Fibroblast of lung (primary cell): ENCODE measurements around the gene OLIG2. TPM values are rescaled to one million over a fixed set of nuclear protein-coding genes. Genes with fewer than 3 reads are reported as not detected.

ENCODE experiments used
- DNase-seq, 2 donors: peaks; one replicate each; pipeline versions ENCODE4 v3.0.0 to v3.0.0-alpha.2; 2010; ENCODE audit warnings: low read depth in 2 of 2
- H2AFZ ChIP-seq: 2 replicates; pipeline ENCODE4 v1.5.1; 2012; ENCODE audit warnings: low read length, control low read depth, inconsistent platforms
- H3K27ac ChIP-seq: 2 replicates; pipeline ENCODE4 v1.5.1; 2011; ENCODE audit warnings: low read length, control low read depth; ENCODE audit not compliant: insufficient read depth
- H3K27me3 ChIP-seq: 2 replicates; pipeline ENCODE4 v1.5.1; 2011; ENCODE audit warnings: mild to moderate bottlenecking, low read length; ENCODE audit not compliant: control insufficient read depth, insufficient read depth
- H3K36me3 ChIP-seq: 2 replicates; pipeline ENCODE4 v1.5.1; 2011; ENCODE audit warnings: low read length; ENCODE audit not compliant: control insufficient read depth, insufficient read depth
- H3K4me1 ChIP-seq: 2 replicates; pipeline ENCODE4 v1.5.1; 2011; ENCODE audit warnings: low read length; ENCODE audit not compliant: control insufficient read depth, insufficient read depth; ENCODE audit errors: extremely low read depth
- H3K4me2 ChIP-seq: 2 replicates; pipeline ENCODE4 v1.5.1; 2011; ENCODE audit warnings: low read length, control low read depth; ENCODE audit not compliant: insufficient read depth; ENCODE audit errors: extremely low read depth
- H3K4me3 ChIP-seq, 4 experiments: fragments of 200-600 bp in 1 of 4; sonication (generic) in 1 of 4; replicated peaks in 1 of 4; 2 replicates each; pipeline ENCODE4 v1.5.1; 2011 to 2016; ENCODE audit warnings: low read length in 4 of 4, low read depth in 3 of 4, mild to moderate bottlenecking in 3 of 4, control low read depth in 2 of 4, inconsistent platforms in 1 of 4, mixed read lengths in 1 of 4; ENCODE audit not compliant: insufficient read depth in 1 of 4; ENCODE audit errors: control extremely low read depth in 1 of 4
- H3K79me2 ChIP-seq: 2 replicates; pipeline ENCODE4 v1.5.1; 2012; ENCODE audit warnings: mild to moderate bottlenecking, low read length, inconsistent platforms; ENCODE audit not compliant: control insufficient read depth, insufficient read depth
- H3K9ac ChIP-seq: 2 replicates; pipeline ENCODE4 v1.5.1; 2011; ENCODE audit warnings: mild to moderate bottlenecking, low read length, control low read depth; ENCODE audit not compliant: insufficient read depth
- H3K9me3 ChIP-seq: 2 replicates; pipeline ENCODE4 v1.5.1; 2012; ENCODE audit warnings: low read depth, low read length; ENCODE audit not compliant: control insufficient read depth, insufficient read depth
- H4K20me1 ChIP-seq: 2 replicates; pipeline ENCODE4 v1.5.1; 2011; ENCODE audit warnings: low read length; ENCODE audit not compliant: control insufficient read depth, insufficient read depth; ENCODE audit errors: extremely low read depth
- EZH2 ChIP-seq: IDR thresholded peaks from 2 replicates; pipeline ENCODE4 v1.5.1; 2012; ENCODE audit warnings: low read length, control low read depth, mild to moderate bottlenecking; ENCODE audit errors: missing control alignments
- polyA plus RNA-seq, 2 donors: library from polyadenylated mRNA; depleted of rRNA in 1 of 2; stranded (reverse) in 1 of 2; unstranded in 1 of 2; fragments of >200 nt; gene quantifications; 2 replicates each; pipeline ENCODE4 v1.2.1, GENCODE V29; 2011 to 2012; ENCODE audit warnings: missing spikeins in 1 of 2
- total RNA-seq: library from RNA; depleted of rRNA; stranded (reverse); fragments of >200 nt; gene quantifications from 2 replicates; pipeline ENCODE4 v1.2.1, GENCODE V29; 2014
- TF ChIP-seq, protein P1 (sequence below), 2 donors: IDR thresholded peaks in 1 of 2; conservative IDR thresholded peaks in 1 of 2; 1 replicate in 1 of 2; 2 replicates in 1 of 2; pipeline ENCODE4 v1.5.1; 2011 to 2012; ENCODE audit warnings: low read length in 2 of 2, control low read depth in 1 of 2, inconsistent platforms in 1 of 2, low read depth in 1 of 2, mild to moderate bottlenecking in 1 of 2

The OLIG2 gene
- total and polyA plus RNA-seq, 2 donors (not counting 1 experiment from before 2014, with no cell fraction given): not detected

DNA sequence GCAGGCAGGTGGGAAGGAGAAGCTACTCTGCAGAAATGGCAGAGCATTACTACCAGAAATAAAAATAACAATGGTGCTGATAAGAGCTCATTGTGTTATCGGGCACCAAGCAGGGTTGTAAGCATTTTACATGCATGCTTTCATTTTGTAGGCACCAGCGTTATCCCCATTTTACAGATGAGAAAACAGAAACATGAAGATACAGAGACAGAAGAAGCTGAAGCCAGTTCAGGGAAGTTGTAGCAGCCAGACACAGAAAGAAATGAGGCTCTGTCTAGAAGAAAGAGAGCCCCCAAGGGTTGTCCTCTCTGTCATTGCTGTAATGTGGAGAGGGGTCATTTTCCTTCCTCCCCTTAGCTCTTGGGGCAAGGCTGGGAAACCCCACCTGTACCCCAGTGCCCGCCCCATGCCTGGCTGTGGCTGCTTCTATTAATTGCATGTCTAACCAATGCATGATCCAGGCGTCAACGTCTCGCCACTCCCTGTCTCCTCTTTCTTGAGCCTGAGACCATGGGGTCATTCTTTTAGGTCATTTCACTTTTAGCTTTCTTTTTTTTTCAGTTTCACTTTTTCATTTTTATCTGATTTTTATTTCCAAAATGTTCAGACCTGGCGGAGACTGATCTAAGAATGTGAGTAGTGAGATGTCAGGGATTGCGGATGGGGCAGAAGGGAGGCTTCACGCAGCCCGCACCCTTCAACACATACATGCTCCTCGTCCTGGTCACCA lies 51.0 kb downstream of the OLIG2 start:
- Histone ChIP-seq H3K4me2 (no peak overlapping the region), H4K20me1 (no peaks in the 10 kb centered on the region), H3K36me3 (no peaks in the 10 kb centered on the region), H3K27ac (no peak overlapping the region), H3K4me1 (no peaks in the 10 kb centered on the region), H2AFZ (no peak overlapping the region), H3K9ac (no peak overlapping the region), H3K9me3 (no peaks in the 10 kb centered on the region), H3K79me2 (no peaks in the 10 kb centered on the region), H3K4me3 (no peak overlapping the region), H3K27me3 (peaks cover 29% of the 10 kb centered on the region)
- TF ChIP-seq, protein P1, sequence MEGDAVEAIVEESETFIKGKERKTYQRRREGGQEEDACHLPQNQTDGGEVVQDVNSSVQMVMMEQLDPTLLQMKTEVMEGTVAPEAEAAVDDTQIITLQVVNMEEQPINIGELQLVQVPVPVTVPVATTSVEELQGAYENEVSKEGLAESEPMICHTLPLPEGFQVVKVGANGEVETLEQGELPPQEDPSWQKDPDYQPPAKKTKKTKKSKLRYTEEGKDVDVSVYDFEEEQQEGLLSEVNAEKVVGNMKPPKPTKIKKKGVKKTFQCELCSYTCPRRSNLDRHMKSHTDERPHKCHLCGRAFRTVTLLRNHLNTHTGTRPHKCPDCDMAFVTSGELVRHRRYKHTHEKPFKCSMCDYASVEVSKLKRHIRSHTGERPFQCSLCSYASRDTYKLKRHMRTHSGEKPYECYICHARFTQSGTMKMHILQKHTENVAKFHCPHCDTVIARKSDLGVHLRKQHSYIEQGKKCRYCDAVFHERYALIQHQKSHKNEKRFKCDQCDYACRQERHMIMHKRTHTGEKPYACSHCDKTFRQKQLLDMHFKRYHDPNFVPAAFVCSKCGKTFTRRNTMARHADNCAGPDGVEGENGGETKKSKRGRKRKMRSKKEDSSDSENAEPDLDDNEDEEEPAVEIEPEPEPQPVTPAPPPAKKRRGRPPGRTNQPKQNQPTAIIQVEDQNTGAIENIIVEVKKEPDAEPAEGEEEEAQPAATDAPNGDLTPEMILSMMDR (conservative IDR thresholded peaks at IDR 0.05 in 1 of 2, IDR thresholded peaks at IDR 0.05 in 1 of 2; ENCODE audit: low read depth in 1 of 2, low read length in 2 of 2): no peak
- TF ChIP-seq EZH2: no peak
- DNase-seq: no peak

Other genes starting within 250 kb of the OLIG2 start
- not detected in 2 replicates for gene OLIG1, start 44.2 kb downstream of the OLIG2 start, total RNA-seq
- not detected in 2 replicates for gene OLIG1, start 44.2 kb downstream of the OLIG2 start, polyA plus RNA-seq
- 5.1 and 5.6 TPM in 2 replicates for gene IFNAR2, start 204.0 kb downstream of the OLIG2 start, total RNA-seq
- gene IFNAR2, start 204.0 kb downstream of the OLIG2 start, polyA plus RNA-seq: 20.2 and 24.3 TPM in 2 replicates
- 58.0 and 64.1 TPM in 2 replicates for gene IL10RB, start 240.4 kb downstream of the OLIG2 start, total RNA-seq
- gene IL10RB, start 240.4 kb downstream of the OLIG2 start, polyA plus RNA-seq: 43.6 and 56.2 TPM in 2 replicates